Right lobe of liver (tissue), 6 donors: Measurements from ENCODE around the gene STK32B. TPM values are rescaled to one million over a fixed set of nuclear protein-coding genes. Genes with fewer than 3 reads are reported as not detected.

Source experiments
- ATAC-seq, 4 donors: fragments of 200-7000 bp; cut with Tn5 transposase; one replicate each; pipeline ENCODE4 v1.9.1; 2020; ENCODE audit warnings: mild to moderate bottlenecking in 4 of 4, moderate library complexity in 4 of 4
- DNase-seq, 3 donors: peaks; one replicate each; pipeline ENCODE4 v3.0.0-alpha.2; 2020
- H3K27ac ChIP-seq, 3 donors: fragments of 200-600 bp; one replicate each; pipeline ENCODE4 v1.8.0; 2022
- H3K27me3 ChIP-seq, 2 donors: fragments of 200-600 bp; one replicate each; pipeline ENCODE4 v1.8.0; 2022
- H3K36me3 ChIP-seq, 4 donors: fragments of 200-600 bp; sonication (generic) in 1 of 4; one replicate each; pipeline versions ENCODE4 v1.5.1 to v1.8.0; 2017 to 2022; ENCODE audit warnings: control low read depth in 1 of 4
- H3K4me1 ChIP-seq, 4 donors: fragments of 200-600 bp; sonication (generic) in 1 of 4; one replicate each; pipeline versions ENCODE4 v1.5.1 to v1.8.0; 2017 to 2022; ENCODE audit warnings: control low read depth in 1 of 4
- H3K4me3 ChIP-seq, 3 donors: fragments of 200-600 bp; one replicate each; pipeline ENCODE4 v1.8.0; 2022
- H3K9me3 ChIP-seq, 4 donors: fragments of 200-600 bp; sonication (generic) in 1 of 4; one replicate each; pipeline versions ENCODE4 v1.5.1 to v1.8.0; 2017 to 2022; ENCODE audit warnings: control low read depth in 1 of 4
- CTCF ChIP-seq, 4 donors: fragments of 200-600 bp in 3 of 4; fragments of 450-650 bp in 1 of 4; IDR thresholded peaks; one replicate each; pipeline versions ENCODE4 v1.5.1 to v1.8.0; 2016 to 2022; ENCODE audit warnings: antibody characterized with exemption in 4 of 4, mild to moderate bottlenecking in 2 of 4
- POLR2A ChIP-seq: fragments of 450-650 bp; IDR thresholded peaks from one replicate; pipeline ENCODE4 v1.6.1; 2017; ENCODE audit warnings: antibody characterized with exemption, mild to moderate bottlenecking
- WGBS: methylation state at CpG from one replicate; pipeline ENCODE4 v1.1.6; 2018; ENCODE audit warnings: low coverage, low lambda C conversion rate; ENCODE audit not compliant: insufficient coverage; ENCODE audit errors: missing lambda C conversion rate; 5-methylcytosine and 5-hydroxymethylcytosine counted together
- intact Hi-C, 2 donors: fragments of 100-400 bp; cut with DNase I; formaldehyde crosslinking; loops; one replicate each; pipeline versions ENCODE4 v1.11.2 to v1.14.1; 2022
- total RNA-seq, 6 experiments: library from RNA; depleted of rRNA in 2 of 6; stranded (reverse); fragments of >200 nt in 2 of 6; fragmentation: NEBNext Ultra II Directional in 3 of 6; extraction: Animal tissue kit (Norgen Biotek cat#: 25700) in 3 of 6; gene quantifications; one replicate each; pipeline versions ENCODE4 v1.1.0 to v1.2.4, GENCODE V29; 2016 to 2023
- donor health status: DM: no; HTN: yes; CAD: no.
- donor health status: DM: no; HTN: no; CAD: no.
- donor health status: DM: no; HTN: no; CAD: no.
- donor health status: DM: no; HTN: yes; CAD: no.
- donor health status: DM: no; HTN: yes; CAD: no.

The STK32B gene
- total RNA-seq, 6 experiments from 2014 or later: 0.05 to 0.07 TPM; not detected in 4

DNA sequence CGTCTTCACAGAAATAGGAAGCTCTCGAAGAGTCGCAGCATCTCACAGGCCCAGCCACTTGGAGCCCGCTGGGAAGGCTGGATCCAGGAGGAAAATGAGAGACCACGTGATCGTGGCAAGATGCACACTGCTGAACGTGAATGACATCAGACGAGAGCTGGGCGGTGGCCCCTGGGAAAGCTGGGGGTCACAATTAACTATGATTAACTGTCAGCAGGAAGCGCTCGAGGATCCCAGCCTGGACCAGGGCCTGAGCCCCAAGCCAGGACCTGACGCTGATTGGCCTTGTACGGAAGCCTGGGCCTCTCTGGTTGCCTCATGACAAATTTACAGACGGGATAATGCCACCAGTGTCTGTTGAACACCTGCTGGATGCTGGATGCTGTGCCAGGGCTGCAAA, 335.6 kb downstream of the STK32B start:
- 89% methylated on average over 10 of the region's 14 CpGs for WGBS
- Histone ChIP-seq H3K4me1 (no peaks in the 10 kb centered on the region), H3K4me3 (no peak overlapping the region), H3K9me3 (no peaks in the 10 kb centered on the region), H3K36me3 (no peaks in the 10 kb centered on the region), H3K27ac (no peak overlapping the region), H3K27me3 (no peaks in the 10 kb centered on the region)
- TF ChIP-seq CTCF (IDR thresholded peaks at IDR 0.05) (no peak), POLR2A (no peak)
- DNase-seq (no peak), ATAC-seq (no peak)
- intact Hi-C loops: no loop called here

GRCh38 chr4:5387457-5387856, 336.2 kb downstream of the STK32B start:
- Histone ChIP-seq H3K4me1 (no peaks in the 10 kb centered on the region), H3K36me3 (no peaks in the 10 kb centered on the region), H3K27ac (no peak overlapping the region), H3K27me3 (no peaks in the 10 kb centered on the region), H3K9me3 (no peaks in the 10 kb centered on the region), H3K4me3 (no peak overlapping the region)
- intact Hi-C loops: no loop called here
- no peak for DNase-seq
- ATAC-seq: no peak
- TF ChIP-seq CTCF (IDR thresholded peaks at IDR 0.05) (no peak), POLR2A (no peak)
- 46% methylated on average over 5 of the region's 7 CpGs for WGBS

DNA sequence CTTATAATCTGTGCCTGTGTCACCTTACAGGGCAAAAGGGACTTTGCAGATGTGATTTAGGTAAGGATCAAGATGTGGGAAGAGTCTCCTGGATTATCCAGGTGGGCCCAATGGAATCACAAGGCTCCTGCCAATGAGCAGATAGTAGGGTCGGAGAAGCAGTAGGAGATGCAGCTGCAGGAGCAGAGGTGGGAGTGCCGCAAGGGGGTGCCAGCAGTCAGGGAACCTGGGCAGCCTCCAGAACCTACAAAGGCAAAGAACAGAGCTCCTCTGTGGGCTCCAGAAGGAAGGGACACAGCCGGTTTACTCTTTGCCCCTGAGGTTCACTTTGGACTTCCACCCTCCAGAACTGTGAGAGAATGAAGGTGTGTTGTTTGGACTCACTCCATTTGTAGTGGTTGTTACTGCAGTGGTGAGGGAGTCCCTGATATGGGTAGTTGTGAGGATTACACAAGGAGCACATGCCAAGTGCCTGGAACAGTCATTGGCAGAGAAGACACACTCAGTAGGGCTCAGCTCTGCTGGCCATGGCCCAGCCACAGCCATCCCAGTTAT, 338.6 kb downstream of the STK32B start:
- Histone ChIP-seq H3K36me3 (no peaks in the 10 kb centered on the region), H3K27ac (no peak overlapping the region), H3K27me3 (no peaks in the 10 kb centered on the region), H3K9me3 (no peaks in the 10 kb centered on the region), H3K4me1 (no peaks in the 10 kb centered on the region), H3K4me3 (no peak overlapping the region)
- 24% methylated on average over 3 of the region's 3 CpGs for WGBS
- DNase-seq: no peak
- no peak for ATAC-seq
- intact Hi-C loops: no loop called here
- TF ChIP-seq POLR2A: no peak
- no peak for TF ChIP-seq CTCF (IDR thresholded peaks at IDR 0.05)

GRCh38 chr4:5391492-5391891, 340.2 kb downstream of the STK32B start:
- TF ChIP-seq CTCF (IDR thresholded peaks at IDR 0.05): peak in 1 of 4 donors; percentile 12
- no peak for TF ChIP-seq POLR2A
- Histone ChIP-seq H3K4me3 (no peak overlapping the region), H3K27ac (no peak overlapping the region), H3K27me3 (no peaks in the 10 kb centered on the region), H3K9me3 (no peaks in the 10 kb centered on the region), H3K36me3 (no peaks in the 10 kb centered on the region), H3K4me1 (no peaks in the 10 kb centered on the region)
- DNase-seq (no peak), ATAC-seq (peak in 1 of 4 donors; percentile 69)
- 20% methylated on average over 3 of the region's 4 CpGs for WGBS
- intact Hi-C loops: no loop called here
